ENCODE data around the gene C12orf43.

GRCh38 chr12:120950807-120951206 lies 65.5 kb downstream of the C12orf43 start:
- no peak for TF ChIP-seq POLR2A (IDR thresholded peaks at IDR 0.05)
- TF ChIP-seq, protein P1, sequence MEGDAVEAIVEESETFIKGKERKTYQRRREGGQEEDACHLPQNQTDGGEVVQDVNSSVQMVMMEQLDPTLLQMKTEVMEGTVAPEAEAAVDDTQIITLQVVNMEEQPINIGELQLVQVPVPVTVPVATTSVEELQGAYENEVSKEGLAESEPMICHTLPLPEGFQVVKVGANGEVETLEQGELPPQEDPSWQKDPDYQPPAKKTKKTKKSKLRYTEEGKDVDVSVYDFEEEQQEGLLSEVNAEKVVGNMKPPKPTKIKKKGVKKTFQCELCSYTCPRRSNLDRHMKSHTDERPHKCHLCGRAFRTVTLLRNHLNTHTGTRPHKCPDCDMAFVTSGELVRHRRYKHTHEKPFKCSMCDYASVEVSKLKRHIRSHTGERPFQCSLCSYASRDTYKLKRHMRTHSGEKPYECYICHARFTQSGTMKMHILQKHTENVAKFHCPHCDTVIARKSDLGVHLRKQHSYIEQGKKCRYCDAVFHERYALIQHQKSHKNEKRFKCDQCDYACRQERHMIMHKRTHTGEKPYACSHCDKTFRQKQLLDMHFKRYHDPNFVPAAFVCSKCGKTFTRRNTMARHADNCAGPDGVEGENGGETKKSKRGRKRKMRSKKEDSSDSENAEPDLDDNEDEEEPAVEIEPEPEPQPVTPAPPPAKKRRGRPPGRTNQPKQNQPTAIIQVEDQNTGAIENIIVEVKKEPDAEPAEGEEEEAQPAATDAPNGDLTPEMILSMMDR (IDR thresholded peaks at IDR 0.05): no peak
- TF ChIP-seq POLR2AphosphoS5 (IDR thresholded peaks at IDR 0.05): no peak
- TF ChIP-seq EP300 (IDR thresholded peaks at IDR 0.05): no peak
